Loucy (cell line): ENCODE data around the gene KIF11.

Experiments
- CTCF ChIP-seq: fragments of 200-600 bp; sonication (generic); conservative IDR thresholded peaks from 2 replicates; pipeline ENCODE4 v1.5.1; 2014; ENCODE audit warnings: mild to moderate bottlenecking, antibody characterized with exemption, low read length
- EZH2phosphoT487 ChIP-seq: fragments of 200-600 bp; IDR thresholded peaks from 2 replicates; pipeline ENCODE4 v1.6.1; 2018; ENCODE audit warnings: antibody characterized with exemption, mild to moderate bottlenecking, moderate library complexity, borderline replicate concordance

- no peak for TF ChIP-seq CTCF
- TF ChIP-seq EZH2phosphoT487: no peak
Measured at GRCh38 chr10:92691591-92692079, 98.7 kb downstream of the KIF11 start.
